Measurements from ENCODE around the gene RBP2.

RBP2 gene

GRCh38 chr3:139476348-139476747, at the start of gene RBP2:
TSS of gene RBP2 (minus strand) at chr3:139476516. CDS start at chr3:139476459, 57 bp downstream.
- DNase-seq (ENCODE audit: low read depth in 2 of 2), result no peak

- DNase-seq (ENCODE audit: low read depth in 2 of 2), result no peak
Observed at GRCh38 chr3:139524841-139525636, 48.7 kb upstream of the RBP2 start.

- DNase-seq (ENCODE audit: low read depth in 2 of 2), result no peak
Observed at GRCh38 chr3:139523718-139524117, 47.4 kb upstream of the RBP2 start.

- DNase-seq (ENCODE audit: low read depth in 2 of 2), result no peak
Observed at GRCh38 chr3:139523166-139523565, 46.9 kb upstream of the RBP2 start.

GRCh38 chr3:139522421-139522820, 46.1 kb upstream of the RBP2 start:
- DNase-seq (ENCODE audit: low read depth in 2 of 2), result no peak

GRCh38 chr3:139521816-139522215, 45.5 kb upstream of the RBP2 start:
- no peak for DNase-seq (ENCODE audit: low read depth in 2 of 2)

- no peak for DNase-seq (ENCODE audit: low read depth in 2 of 2)
Observed at GRCh38 chr3:139521144-139521543, 44.8 kb upstream of the RBP2 start.

- DNase-seq (ENCODE audit: low read depth in 2 of 2), result no peak
Observed at GRCh38 chr3:139519998-139520737, 43.9 kb upstream of the RBP2 start.

- DNase-seq (ENCODE audit: low read depth in 2 of 2), result no peak
Observed at GRCh38 chr3:139518926-139519842, 42.9 kb upstream of the RBP2 start.

GRCh38 chr3:139518306-139518705, 42.0 kb upstream of the RBP2 start:
- no peak for DNase-seq (ENCODE audit: low read depth in 2 of 2)

- DNase-seq (ENCODE audit: low read depth in 2 of 2), result no peak
Observed at GRCh38 chr3:139517321-139518065, 41.2 kb upstream of the RBP2 start.

- DNase-seq (ENCODE audit: low read depth in 2 of 2), result no peak
Observed at GRCh38 chr3:139514741-139515140, 38.4 kb upstream of the RBP2 start.

- DNase-seq (ENCODE audit: low read depth in 2 of 2), result no peak
Observed at GRCh38 chr3:139509631-139510030, 33.3 kb upstream of the RBP2 start.

- no peak for DNase-seq (ENCODE audit: low read depth in 2 of 2)
Observed at GRCh38 chr3:139506766-139507165, 30.4 kb upstream of the RBP2 start.

GRCh38 chr3:139505829-139506386, 29.6 kb upstream of the RBP2 start:
- DNase-seq (ENCODE audit: low read depth in 2 of 2), result no peak

GRCh38 chr3:139499536-139499935, 23.2 kb upstream of the RBP2 start:
- DNase-seq (ENCODE audit: low read depth in 2 of 2), result no peak

GRCh38 chr3:139493826-139494385, 17.6 kb upstream of the RBP2 start:
- DNase-seq (ENCODE audit: low read depth in 2 of 2), result no peak

- DNase-seq (ENCODE audit: low read depth in 2 of 2), result no peak
Observed at GRCh38 chr3:139491966-139492365, 15.7 kb upstream of the RBP2 start.

GRCh38 chr3:139491027-139491700, 14.8 kb upstream of the RBP2 start:
- no peak for DNase-seq (ENCODE audit: low read depth in 2 of 2)

GRCh38 chr3:139482206-139482605, 5.9 kb upstream of the RBP2 start:
- no peak for DNase-seq (ENCODE audit: low read depth in 2 of 2)

Measured in stimulated activated CD8-positive, alpha-beta memory T cell treated with anti-CD3 and anti-CD28 coated beads, Interleukin-2, amount 100 ng/mL, for 1 hour (primary cell).